Posterior vena cava (tissue), 2 donors: ENCODE results near the gene THAP9. TPM values are rescaled to one million over a fixed set of nuclear protein-coding genes. Genes with fewer than 3 reads are reported as not detected.

Experiments used
- DNase-seq: peaks from one replicate; pipeline ENCODE4 v3.0.0-alpha.2; 2020; ENCODE audit warnings: low spot score
- intact Hi-C, 2 donors: fragments of 100-400 bp; cut with DNase I; formaldehyde crosslinking; loops; one replicate each; pipeline versions ENCODE4 v1.14.1 to v1.14.2; 2022 to 2023
- total RNA-seq, 2 donors: library from RNA; stranded (reverse); fragmentation: NEBNext Ultra II Directional; extraction: Animal tissue kit (Norgen Biotek cat#: 25700); gene quantifications; one replicate each; pipeline ENCODE4 v1.2.1, GENCODE V29; 2021
- donor health status: DM: yes; HTN: yes; CAD: no.
- donor health status: DM: yes; HTN: yes; CAD: no.

The THAP9 gene
- total RNA-seq, 2 donors from 2014 or later = 2.9 to 4.4 TPM

DNA sequence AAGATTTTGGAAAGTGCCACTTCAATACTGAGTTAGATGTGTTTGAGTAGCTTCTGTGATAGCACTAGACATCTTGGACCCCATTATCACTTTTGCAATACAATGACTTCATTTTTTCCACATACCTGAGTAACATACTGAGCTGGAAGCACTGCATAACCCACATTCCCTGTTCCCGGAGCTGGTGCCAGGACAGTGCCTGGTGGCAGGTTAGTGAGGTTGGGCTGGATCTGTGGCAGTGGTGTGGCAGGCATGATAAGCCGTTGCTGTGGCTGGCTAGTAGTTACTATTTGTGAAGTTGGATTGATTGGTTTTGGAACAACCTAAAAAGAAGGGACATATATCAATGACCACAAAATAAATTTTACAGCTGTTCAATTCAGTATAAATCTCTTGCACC is 38.9 kb downstream of the THAP9 start:
- intact Hi-C loops = no loop called here
- no peak for DNase-seq

DNA sequence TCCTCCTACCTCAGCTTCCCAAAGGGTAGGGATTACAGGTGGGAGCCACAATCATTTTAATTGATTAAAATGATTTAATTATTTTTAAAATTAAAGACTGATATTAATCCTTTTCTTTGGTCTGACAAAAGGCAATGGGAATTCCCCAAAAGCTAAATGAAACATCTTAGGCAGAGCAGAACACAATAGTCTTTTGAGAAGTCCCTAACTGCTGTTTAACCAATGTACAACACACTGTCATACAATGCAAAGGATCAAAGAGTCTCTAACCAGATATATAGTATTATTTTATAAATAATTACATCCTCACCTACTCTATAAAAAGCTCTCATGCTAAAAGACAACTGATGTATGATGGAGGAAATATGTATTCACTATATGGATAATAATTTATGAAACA is 47.0 kb downstream of the THAP9 start:
- DNase-seq = no peak
- intact Hi-C loops = no loop called here

DNA sequence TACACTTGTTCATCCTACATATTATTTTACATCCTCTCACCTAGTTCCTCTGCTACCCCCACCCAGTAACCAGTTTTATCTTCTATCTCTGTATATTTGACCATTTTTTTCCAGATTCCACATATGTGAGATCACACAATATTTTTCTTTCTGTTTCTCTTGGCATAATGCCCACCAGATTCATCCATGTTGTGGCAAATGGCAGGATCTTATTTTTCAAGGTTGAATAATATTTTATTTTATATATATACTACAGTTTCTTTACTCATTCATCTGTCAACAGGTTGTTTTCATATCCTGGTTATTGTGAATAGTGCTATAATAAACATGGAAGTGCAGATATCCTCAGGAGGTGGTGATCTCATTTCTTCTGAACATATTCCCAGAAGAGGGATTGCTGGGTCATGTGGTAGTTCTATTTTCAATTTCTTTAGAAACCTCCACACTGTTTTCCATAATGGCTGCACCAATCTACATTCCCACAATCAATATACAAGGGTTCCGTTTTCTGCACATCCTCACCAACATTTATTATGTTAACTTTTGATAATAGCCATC is 48.2 kb downstream of the THAP9 start:
- DNase-seq = no peak
- intact Hi-C loops = no loop called here

DNA sequence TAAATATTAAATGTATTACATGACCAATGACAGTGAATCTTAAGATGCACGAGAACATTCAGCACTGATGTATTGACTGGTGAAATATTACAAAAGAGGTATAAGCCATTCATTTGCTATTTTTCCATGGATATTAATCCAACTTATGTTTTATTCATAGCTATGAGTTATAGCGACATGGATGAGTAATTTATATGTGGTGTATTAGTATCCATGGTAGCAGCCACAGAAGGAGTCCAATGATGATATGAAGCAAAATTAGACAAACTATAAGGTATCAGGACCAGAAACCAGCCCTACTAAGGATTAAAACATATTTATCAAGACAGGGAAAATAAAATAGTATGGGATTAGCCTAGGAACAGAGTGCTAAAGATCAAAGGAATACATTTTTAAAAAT is 50.7 kb downstream of the THAP9 start:
- intact Hi-C loops = no loop called here
- DNase-seq = no peak

DNA sequence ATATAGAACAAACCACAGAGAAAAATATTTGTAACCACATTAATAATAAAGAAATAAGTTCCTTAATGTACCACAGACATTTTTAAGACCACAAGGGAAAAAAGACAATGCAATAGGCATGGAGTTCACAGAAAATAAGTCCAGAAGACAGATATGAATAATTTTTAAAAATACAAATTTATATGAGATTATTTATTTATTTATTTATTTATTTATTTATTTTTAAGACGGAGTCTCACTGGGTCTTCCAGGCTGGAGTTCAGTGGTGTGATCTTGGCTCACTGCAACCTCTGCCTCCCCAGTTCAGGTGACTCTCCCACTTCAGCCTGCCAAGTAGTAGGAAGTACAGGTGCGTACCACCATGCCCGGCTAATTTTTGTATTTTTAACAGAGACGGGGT is 53.7 kb downstream of the THAP9 start:
- intact Hi-C loops = no loop called here

DNA sequence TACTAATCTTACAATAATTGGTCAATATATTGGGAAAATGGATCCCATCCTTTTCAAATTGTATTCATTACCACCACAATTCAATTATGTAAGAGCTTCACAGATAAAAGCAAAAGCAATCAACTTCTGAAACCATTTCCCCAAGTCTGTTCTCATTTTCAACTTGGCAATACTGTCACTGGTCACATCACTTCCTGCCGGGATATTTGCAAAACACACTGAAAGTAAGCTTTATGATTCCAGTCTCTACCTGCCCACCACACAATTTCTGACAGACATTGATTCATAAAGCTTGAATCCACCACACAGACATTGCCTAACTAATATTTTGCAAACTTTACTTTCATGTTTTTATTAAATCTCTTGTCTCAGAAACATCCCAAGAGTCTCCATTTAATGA is 56.5 kb downstream of the THAP9 start:
- DNase-seq = no peak
- intact Hi-C loops = no loop called here

More for the DNA sequence above, 53.7 kb downstream of the THAP9 start:
- no peak for DNase-seq

DNA sequence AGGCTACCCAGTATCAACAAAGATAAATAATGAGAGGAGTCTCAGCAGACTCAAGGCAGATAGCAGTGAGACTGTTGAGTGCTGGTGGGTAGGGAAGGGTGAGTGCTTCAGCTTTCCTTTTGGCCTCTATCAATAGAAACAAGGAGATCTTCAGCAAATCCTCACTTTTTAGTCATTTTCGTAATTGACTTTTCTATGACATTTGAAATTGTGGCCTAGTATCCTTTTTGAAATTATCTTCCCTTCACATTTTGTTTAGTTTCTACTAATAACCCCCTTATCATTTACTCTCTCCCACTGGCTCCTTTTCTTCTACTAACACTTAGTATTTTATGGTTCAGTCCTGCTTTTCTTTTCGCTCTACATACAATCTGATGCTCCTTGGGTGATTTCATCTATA is 65.2 kb downstream of the THAP9 start:
- no peak for DNase-seq
- intact Hi-C loops = no loop called here

DNA sequence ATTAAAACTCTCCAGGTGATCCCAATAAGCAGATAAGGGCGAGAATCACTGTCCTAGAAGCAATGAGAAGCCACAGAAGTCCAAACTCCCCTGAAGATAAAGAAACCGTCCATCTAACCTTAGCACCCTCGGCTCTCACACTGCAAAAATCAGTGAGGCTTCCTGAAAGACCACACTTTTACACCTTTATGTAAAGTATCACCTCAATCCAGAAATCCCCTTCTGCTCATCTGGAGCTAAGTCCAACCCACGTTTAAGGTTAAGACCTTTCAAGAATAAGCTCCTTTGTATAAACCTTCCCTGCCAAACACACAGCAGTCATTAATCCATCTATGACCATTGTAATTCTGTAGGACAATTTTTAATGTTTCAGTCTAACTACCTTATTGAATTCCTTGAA is 68.4 kb downstream of the THAP9 start:
- intact Hi-C loops = no loop called here
- no peak for DNase-seq

DNA sequence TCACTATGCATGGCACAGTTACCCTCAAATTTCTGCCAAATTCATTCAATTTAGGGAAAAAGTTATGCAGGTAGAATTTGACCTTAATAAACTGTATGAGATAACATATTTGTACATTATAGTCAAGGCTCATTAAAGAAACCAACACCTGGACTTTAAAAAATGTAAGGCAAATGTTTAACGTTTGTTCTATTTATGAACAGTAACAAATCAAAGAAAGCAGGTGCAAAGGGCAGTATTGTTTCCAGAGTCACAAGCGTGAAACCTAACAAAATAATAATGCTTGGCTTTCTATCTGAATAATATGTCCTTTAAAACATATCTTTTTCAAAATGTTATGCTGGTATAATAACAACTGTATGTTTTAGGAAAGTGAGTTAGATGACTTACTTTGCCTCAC is 68.9 kb downstream of the THAP9 start:
- DNase-seq = no peak
- intact Hi-C loops = no loop called here

Other genes starting within 250 kb of the THAP9 start
- gene SCD5, start 101.9 kb upstream of the THAP9 start, total RNA-seq = 10 to 100 TPM; 11.9 to 16.7 TPM
- 100 to 1,000 TPM; 287 to 309 TPM for gene SEC31A, start 9.6 kb upstream of the THAP9 start, total RNA-seq
- 1 to 10 TPM; 8.3 to 9.0 TPM for gene LIN54, start 110.1 kb downstream of the THAP9 start, total RNA-seq
- gene COPS4, start 134.4 kb downstream of the THAP9 start, total RNA-seq = 10 to 100 TPM; 36.2 to 39.5 TPM
- gene PLAC8, start 214.0 kb downstream of the THAP9 start, total RNA-seq = 1 to 10 TPM; 3.8 to 4.6 TPM